Breast epithelium (tissue), 4 donors: ENCODE data around the gene VPS13A. TPM values are rescaled to one million over a fixed set of nuclear protein-coding genes. Genes with fewer than 3 reads are reported as not detected.

Source experiments
- DNase-seq, 2 donors: peaks; one replicate each; pipeline ENCODE4 v3.0.0-alpha.2; 2019; ENCODE audit warnings: low spot score in 2 of 2
- H3K27ac ChIP-seq, 2 donors: fragments of 200-600 bp; sonication (generic) in 1 of 2; one replicate each; pipeline ENCODE4 v1.5.1; 2016 to 2019; ENCODE audit warnings: mild to moderate bottlenecking in 1 of 2
- H3K27me3 ChIP-seq, 2 donors: fragments of 200-600 bp; sonication (generic) in 1 of 2; one replicate each; pipeline versions ENCODE4 v1.5.1 to v1.6.0; 2017 to 2019; ENCODE audit warnings: control low read depth in 1 of 2, mild to moderate bottlenecking in 1 of 2
- H3K36me3 ChIP-seq: fragments of 200-600 bp; one replicate; pipeline ENCODE4 v1.5.1; 2019
- H3K4me1 ChIP-seq, 2 donors: fragments of 200-600 bp; sonication (generic); one replicate each; pipeline ENCODE4 v1.5.1; 2016 to 2019; ENCODE audit warnings: control low read depth in 1 of 2
- H3K4me3 ChIP-seq, 3 donors: fragments of 200-600 bp; sonication (generic); 1 replicate in 2 of 3; 2 replicates in 1 of 3; pipeline ENCODE4 v1.5.1; 2016 to 2019; ENCODE audit warnings: mild to moderate bottlenecking in 3 of 3, moderate library complexity in 2 of 3
- H3K9me3 ChIP-seq, 2 donors: fragments of 200-600 bp; sonication (generic) in 1 of 2; one replicate each; pipeline ENCODE4 v1.5.1; 2016 to 2019; ENCODE audit warnings: control low read depth in 1 of 2
- POLR2A ChIP-seq: fragments of 450-650 bp; IDR thresholded peaks from one replicate; pipeline ENCODE4 v1.6.1; 2016; ENCODE audit warnings: antibody characterized with exemption, mild to moderate bottlenecking, moderate library complexity
- POLR2AphosphoS5 ChIP-seq, 3 donors: sonication (generic); formaldehyde crosslinking; IDR thresholded peaks; one replicate each; pipeline ENCODE4 v1.6.1; 2017; ENCODE audit warnings: antibody characterized with exemption in 3 of 3
- intact Hi-C: fragments of 100-400 bp; cut with DNase I; formaldehyde crosslinking; loops from one replicate; pipeline ENCODE4 v1.15.1; 2023; ENCODE audit warnings: low total_unique reads
- total RNA-seq, 3 donors: library from RNA; depleted of rRNA; stranded (reverse); fragments of >200 nt; gene quantifications; one replicate each; pipeline ENCODE4 v1.1.0, GENCODE V29; 2016
- TF ChIP-seq, protein P1 (sequence below), 3 donors: fragments of 450-650 bp; IDR thresholded peaks; one replicate each; pipeline ENCODE4 v1.5.1; 2016 to 2017; ENCODE audit warnings: antibody characterized with exemption in 3 of 3, mild to moderate bottlenecking in 3 of 3, moderate library complexity in 3 of 3

VPS13A gene
- total RNA-seq, 3 donors from 2014 or later, result 26.7 to 62.2 (median 50.5) TPM

DNA sequence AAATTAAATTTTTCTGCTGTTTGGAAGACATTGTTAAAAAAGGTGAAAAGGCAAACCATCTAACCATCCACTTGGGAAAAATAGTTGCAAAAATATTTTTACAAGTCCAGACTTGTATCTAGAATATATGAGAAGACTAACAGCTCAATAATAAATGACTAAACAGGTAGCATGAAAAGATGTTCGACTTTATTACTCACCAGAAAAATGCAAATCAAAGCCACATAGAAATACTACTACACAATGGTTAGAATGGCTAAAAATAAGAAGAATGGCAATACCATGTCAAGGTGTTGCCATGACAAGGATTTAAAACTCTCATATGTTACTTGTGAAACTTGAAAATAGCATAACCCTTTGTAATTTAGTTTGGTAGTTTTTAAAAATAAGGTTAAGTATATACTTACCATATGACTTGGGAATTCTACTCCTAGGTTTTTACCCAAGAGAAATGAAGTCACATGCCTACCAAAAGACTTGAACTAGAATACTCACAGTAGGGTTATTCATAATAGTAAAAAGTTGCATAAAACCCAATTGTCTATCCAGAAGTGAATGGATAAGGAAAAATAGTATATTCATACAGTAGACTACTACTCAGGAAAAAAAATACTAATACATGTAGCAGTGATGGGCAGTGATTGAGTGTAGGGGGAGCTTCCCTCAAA lies 93.8 kb downstream of the VPS13A start:
- H3K4me3 ChIP-seq, result no peak overlapping the region
- intact Hi-C loops, result no loop called here
- no peak overlapping the region for H3K27ac ChIP-seq
- H3K36me3 ChIP-seq, result no peaks in the 10 kb centered on the region
- DNase-seq, result no peak
- no peaks in the 10 kb centered on the region for H3K9me3 ChIP-seq
- TF ChIP-seq, protein P1, sequence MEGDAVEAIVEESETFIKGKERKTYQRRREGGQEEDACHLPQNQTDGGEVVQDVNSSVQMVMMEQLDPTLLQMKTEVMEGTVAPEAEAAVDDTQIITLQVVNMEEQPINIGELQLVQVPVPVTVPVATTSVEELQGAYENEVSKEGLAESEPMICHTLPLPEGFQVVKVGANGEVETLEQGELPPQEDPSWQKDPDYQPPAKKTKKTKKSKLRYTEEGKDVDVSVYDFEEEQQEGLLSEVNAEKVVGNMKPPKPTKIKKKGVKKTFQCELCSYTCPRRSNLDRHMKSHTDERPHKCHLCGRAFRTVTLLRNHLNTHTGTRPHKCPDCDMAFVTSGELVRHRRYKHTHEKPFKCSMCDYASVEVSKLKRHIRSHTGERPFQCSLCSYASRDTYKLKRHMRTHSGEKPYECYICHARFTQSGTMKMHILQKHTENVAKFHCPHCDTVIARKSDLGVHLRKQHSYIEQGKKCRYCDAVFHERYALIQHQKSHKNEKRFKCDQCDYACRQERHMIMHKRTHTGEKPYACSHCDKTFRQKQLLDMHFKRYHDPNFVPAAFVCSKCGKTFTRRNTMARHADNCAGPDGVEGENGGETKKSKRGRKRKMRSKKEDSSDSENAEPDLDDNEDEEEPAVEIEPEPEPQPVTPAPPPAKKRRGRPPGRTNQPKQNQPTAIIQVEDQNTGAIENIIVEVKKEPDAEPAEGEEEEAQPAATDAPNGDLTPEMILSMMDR (IDR thresholded peaks at IDR 0.05), result no peak
- TF ChIP-seq POLR2A, result no peak
- TF ChIP-seq POLR2AphosphoS5 (IDR thresholded peaks at IDR 0.05), result no peak
- no peaks in the 10 kb centered on the region for H3K4me1 ChIP-seq
- H3K27me3 ChIP-seq, result no peaks in the 10 kb centered on the region

DNA sequence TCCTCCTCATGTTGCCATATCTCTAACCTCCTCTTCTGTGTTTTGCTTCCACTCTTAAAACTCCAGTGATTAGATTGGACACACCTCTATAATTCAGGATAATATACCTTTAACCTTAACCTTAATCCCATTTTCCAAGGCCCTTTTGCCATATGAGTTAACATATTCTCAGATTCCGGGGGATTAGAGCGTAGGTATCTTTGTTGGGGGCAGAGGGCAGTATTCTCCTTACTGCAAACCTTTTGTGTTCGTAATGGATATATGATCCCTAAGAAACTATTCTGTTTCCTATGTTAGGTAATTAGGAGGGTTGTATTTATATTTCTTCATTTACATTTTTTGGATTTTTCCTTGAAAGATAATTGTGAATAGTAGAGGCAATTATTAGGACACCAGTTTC lies 99.5 kb downstream of the VPS13A start:
- TF ChIP-seq POLR2A, result no peak
- TF ChIP-seq, protein P1 (IDR thresholded peaks at IDR 0.05), result no peak
- TF ChIP-seq POLR2AphosphoS5 (IDR thresholded peaks at IDR 0.05), result no peak
- no peaks in the 10 kb centered on the region for H3K4me1 ChIP-seq
- DNase-seq, result no peak
- no peaks in the 10 kb centered on the region for H3K9me3 ChIP-seq
- intact Hi-C loops, result no loop called here
- H3K27ac ChIP-seq, result no peak overlapping the region
- H3K27me3 ChIP-seq, result no peaks in the 10 kb centered on the region
- H3K36me3 ChIP-seq, result no peaks in the 10 kb centered on the region
- H3K4me3 ChIP-seq, result no peak overlapping the region

DNA sequence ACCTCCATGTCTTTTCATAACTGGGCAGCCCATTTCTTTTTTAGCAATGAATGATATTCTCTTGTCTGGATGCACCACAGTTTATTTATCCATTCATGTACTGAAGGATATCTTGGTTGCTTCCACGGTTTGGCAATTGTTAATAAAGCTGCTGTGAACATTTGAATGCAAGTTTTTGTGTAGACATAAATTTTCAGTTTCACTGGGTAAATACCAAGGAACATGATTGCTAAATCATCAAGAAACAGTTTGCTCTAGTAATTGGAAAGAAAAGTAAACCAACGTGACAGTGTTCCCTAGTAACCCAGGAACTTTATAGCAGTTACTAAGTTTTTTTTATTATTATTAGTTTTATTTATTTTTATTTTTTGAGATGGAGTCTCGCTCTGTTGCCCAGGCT lies 100.4 kb downstream of the VPS13A start:
- TF ChIP-seq POLR2A, result no peak
- TF ChIP-seq, protein P1 (IDR thresholded peaks at IDR 0.05), result no peak
- no peak for TF ChIP-seq POLR2AphosphoS5 (IDR thresholded peaks at IDR 0.05)
- H3K4me3 ChIP-seq, result no peak overlapping the region
- no peaks in the 10 kb centered on the region for H3K36me3 ChIP-seq
- intact Hi-C loops, result no loop called here
- DNase-seq, result no peak
- no peaks in the 10 kb centered on the region for H3K27me3 ChIP-seq
- no peaks in the 10 kb centered on the region for H3K4me1 ChIP-seq
- no peak overlapping the region for H3K27ac ChIP-seq
- H3K9me3 ChIP-seq, result no peaks in the 10 kb centered on the region

DNA sequence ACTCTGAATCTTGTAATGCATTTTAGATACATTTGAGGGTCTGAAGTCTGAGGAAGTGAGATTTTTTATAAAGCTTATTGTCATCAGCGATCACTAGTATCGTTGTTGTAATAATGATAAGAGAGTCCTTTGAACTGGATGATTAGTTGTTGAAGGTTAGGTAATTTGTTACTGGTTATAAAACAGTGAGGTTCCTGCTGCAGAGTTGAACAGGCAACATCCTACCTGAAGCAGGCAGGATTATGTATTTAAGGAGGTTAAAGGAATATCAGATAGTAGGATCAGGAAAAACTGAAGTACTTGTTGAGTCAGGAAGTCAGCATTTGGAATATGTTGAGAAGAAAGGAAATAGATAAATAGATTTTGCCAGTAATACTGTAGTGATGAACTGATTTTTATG lies 106.7 kb downstream of the VPS13A start:
- no peak for TF ChIP-seq POLR2AphosphoS5 (IDR thresholded peaks at IDR 0.05)
- TF ChIP-seq POLR2A, result no peak
- TF ChIP-seq, protein P1 (IDR thresholded peaks at IDR 0.05), result no peak
- Histone ChIP-seq H3K4me3 (no peak overlapping the region), H3K27ac (no peak overlapping the region), H3K4me1 (no peaks in the 10 kb centered on the region), H3K9me3 (peaks cover 5 to 13% of the 10 kb centered on the region in 2 donors), H3K36me3 (no peaks in the 10 kb centered on the region), H3K27me3 (no peaks in the 10 kb centered on the region)
- DNase-seq, result no peak
- intact Hi-C loops, result no loop called here

DNA sequence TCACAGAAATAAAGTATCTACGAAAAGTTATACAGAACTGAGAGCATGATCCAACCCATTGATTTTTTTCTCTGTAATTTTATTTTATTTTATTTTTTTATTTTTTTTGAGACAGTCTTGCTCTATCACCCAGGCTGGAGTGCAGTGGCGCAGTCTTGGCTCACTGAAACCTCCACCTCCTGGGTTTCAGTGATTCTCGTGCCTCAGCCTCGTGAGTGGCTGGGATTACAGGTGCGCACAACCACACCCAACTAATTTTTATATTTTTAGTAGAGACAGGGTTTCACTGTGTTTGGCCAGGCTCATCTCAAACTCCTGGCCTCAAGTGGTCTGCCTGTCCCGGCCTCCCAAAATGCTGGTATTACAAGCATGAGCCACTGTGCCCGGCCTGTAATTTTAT lies 107.3 kb downstream of the VPS13A start:
- Histone ChIP-seq H3K4me1 (no peaks in the 10 kb centered on the region), H3K36me3 (no peaks in the 10 kb centered on the region), H3K27ac (no peak overlapping the region), H3K4me3 (no peak overlapping the region), H3K27me3 (no peaks in the 10 kb centered on the region), H3K9me3 (peaks cover 5 to 13% of the 10 kb centered on the region in 2 donors)
- intact Hi-C loops, result no loop called here
- DNase-seq, result no peak
- no peak for TF ChIP-seq POLR2AphosphoS5 (IDR thresholded peaks at IDR 0.05)
- TF ChIP-seq, protein P1 (IDR thresholded peaks at IDR 0.05), result no peak
- TF ChIP-seq POLR2A, result no peak
